EL (cell line): ENCODE results near the gene CSAG3.
"Not testable (repeated sequence)": the region's sequence is repeated elsewhere in the genome, so short reads cannot be mapped to it uniquely, and the experiment has no call there.

Experiments used
- DNase-seq: peaks from one replicate; pipeline ENCODE4 v3.0.0-alpha.2; 2016

Gene CSAG3

DNA sequence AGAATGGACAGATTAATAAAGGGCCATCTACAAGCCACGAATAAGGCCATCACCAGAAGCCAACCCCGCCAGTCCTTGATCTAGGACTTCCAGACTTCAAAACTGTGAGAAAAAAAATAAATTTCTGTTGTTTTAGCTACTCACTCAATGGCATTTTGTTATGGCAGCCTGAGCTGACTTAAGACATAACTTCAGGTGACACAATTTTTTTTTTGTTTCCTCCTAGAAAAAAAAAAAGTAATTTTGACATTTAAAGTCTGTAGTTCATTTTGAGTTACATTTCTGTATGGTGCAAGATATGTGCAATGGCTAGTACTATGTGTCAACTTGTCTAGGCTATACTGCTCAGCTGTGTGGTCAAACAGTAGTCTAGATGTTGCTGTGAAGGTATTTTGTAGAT lies at the start of gene CSAG3:
Gene CSAG3, plus strand, starts transcription at position 301 of the 400 bp plus-strand sequence.
- not testable (repeated sequence) for DNase-seq

DNA sequence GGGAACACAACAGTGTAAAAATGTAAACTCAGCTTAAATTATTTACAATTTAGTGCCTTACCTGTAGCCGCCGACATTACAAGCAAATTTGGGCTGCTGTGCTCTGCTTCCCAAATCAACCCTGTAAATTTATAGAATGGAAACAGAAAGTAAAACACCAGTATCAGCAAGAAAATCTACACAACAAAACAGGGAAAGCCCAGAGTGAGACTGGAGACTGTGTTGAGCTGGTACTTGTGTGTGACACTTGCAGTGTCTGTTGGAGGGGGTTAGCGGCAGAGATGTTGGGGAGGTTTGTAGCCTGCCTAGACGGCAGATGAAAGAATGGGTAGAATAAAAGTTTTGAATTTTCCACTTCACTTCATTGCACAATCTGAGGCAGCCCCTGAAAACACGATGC lies 45.8 kb upstream of the CSAG3 start:
- DNase-seq: not testable (repeated sequence)

DNA sequence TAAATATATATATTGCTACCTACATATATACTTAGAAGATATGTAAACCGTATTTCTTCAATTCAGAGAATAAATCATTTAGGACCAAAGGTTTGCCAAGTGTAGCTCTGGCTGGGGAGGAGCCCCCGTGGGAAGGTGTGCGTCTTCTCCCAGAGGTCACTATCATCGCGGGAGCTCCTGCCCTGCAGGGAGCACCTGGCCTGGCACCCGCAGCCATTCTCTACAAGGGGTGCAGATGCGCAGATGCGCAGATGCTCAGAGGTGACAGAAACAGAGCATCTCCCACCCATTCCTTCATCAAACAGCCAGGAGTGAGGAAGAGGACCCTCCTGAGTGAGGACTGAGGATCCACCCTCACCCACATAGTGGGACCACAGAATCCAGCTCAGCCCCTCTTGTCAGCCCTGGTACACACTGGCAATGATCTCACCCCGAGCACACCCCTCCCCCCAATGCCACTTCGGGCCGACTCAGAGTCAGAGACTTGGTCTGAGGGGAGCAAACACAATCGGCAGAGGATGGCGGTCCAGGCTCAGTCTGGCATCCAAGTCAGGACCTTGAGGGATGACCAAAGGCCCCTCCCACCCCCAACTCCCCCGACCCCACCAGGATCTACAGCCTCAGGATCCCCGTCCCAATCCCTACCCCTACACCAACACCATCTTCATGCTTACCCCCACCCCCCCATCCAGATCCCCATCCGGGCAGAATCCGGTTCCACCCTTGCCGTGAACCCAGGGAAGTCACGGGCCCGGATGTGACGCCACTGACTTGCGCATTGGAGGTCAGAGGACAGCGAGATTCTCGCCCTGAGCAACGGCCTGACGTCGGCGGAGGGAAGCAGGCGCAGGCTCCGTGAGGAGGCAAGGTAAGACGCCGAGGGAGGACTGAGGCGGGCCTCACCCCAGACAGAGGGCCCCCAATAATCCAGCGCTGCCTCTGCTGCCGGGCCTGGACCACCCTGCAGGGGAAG lies 44.9 kb upstream of the CSAG3 start, which contains the start of gene MAGEA2B:
Gene MAGEA2B, plus strand, starts transcription at position 814 of the 973 bp plus-strand sequence. CDS start 2,479 bp downstream, outside the sequence.
- not testable (repeated sequence) for DNase-seq

DNA sequence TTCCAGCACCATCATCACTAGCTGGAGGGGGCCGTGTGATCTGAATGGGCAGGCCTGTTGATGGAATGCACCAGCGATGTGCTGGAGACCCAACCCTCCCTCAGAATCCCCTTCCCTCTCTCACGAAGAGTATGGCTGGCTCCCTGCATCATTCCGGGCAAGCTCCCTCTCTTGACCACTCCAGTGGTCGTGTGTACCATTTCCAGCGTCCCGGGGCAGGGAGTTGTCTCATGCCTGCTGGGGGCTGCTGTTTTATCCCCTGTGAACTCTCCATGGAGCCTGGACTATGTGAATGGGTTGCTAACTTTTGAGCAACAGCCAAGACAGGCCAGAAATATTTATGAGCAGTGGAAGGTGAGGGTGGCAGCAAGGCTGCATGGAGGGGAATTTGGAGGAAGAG lies 33.6 kb upstream of the CSAG3 start:
- no peak for DNase-seq

DNA sequence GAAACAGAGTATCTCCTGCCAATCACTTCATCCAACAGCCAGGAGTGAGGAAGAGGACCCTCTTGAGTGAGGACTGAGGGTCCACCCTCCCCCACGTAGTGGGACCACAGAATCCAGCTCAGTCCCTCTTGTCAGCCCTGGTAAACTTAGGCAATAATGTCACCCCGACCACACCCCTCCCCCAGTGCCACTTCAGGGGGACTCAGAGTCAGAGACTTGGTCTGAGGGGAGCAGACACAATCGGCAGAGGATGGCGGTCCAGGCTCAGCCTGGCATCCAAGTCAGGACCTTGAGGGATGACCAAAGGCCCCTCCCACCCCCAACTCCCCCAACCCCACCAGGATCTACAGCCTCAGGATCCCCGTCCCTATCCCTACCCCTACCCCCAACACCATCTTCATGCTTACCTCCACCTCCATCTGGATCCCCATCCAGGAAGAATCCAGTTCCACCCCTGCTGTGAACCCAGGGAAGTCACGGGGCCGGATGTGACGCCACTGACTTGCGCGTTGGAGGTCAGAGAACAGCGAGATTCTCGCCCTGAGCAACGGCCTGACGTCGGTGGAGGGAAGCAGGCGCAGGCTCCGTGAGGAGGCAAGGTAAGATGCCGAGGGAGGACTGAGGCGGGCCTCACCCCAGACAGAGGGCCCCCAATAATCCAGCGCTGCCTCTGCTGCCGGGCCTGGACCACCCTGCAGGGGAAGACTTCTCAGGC lies 25.6 kb upstream of the CSAG3 start, which contains the start of the genes CSAG1 and MAGEA12:
Gene CSAG1, minus strand, starts transcription at position 461 of the 715 bp plus-strand sequence. CDS start 1,261 bp downstream, outside the sequence.
Gene MAGEA12, plus strand, starts transcription at position 497 of the 715 bp plus-strand sequence. CDS start 2,405 bp downstream, outside the sequence.
- DNase-seq: no peak

DNA sequence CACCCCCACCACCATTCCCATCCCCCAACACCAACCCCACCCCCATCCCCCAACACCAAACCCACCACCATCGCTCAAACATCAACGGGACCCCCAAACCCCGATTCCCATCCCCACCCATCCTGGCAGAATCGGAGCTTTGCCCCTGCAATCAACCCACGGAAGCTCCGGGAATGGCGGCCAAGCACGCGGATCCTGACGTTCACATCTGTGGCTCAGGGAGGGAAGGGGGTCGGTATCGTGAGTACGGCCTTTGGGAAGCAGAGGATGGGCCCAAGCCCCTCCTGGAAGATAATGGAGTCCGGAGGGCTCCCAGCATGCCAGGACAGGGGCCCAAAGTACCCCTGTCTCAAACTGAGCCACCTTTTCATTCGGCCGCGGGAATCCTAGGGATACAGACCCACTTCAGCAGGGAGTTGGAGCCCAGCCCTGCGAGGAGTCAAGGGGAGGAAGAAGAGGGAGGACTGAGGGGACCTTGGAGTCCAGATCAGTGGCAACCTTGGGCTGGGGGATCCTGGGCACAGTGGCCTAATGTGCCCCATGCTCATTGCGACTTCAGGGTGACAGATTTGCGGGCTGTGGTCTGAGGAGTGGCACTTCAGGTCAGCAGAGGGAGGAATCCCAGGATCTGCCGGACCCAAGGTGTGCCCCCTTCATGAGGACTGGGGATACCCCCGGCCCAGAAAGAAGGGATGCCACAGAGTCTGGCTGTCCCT lies 24.7 kb upstream of the CSAG3 start:
- DNase-seq: not testable (repeated sequence)

DNA sequence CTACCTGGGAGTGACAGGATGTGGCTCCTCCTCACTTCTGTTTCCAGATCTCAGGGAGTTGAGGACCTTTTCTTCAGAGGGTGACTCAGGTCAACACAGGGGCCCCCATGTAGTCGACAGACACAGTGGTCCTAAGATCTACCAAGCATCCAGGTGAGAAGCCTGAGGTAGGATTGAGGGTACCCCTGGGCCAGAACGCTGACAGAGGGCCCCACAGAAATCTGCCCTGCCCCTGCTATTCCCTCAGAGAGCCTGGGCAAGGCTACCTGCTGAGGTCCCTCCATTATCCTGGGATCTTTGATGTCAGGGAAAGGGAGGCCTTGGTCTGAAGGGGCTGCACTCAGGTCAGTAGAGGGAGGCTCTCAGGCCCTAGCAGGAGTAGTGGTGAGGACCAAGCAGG lies 23.9 kb upstream of the CSAG3 start:
- DNase-seq: no peak

DNA sequence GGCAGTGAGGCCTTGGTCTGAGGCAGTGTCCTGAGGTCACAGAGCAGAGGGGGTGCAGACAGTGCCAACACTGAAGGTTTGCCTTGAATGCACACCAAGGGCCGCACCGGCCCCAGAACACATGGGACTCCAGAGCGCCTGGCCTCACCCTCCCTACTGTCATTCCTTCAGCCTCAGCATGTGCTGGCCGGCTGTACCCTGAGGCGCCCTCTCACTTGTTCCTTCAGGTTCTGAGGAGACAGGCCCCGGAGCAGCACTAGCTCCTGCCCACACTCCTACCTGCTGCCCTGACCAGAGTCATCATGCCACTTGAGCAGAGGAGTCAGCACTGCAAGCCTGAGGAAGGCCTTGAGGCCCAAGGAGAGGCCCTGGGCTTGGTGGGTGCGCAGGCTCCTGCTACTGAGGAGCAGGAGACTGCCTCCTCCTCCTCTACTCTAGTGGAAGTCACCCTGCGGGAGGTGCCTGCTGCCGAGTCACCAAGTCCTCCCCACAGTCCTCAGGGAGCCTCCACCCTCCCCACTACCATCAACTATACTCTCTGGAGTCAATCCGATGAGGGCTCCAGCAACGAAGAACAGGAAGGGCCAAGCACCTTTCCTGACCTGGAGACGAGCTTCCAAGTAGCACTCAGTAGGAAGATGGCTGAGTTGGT lies 23.0 kb upstream of the CSAG3 start:
- no peak for DNase-seq

DNA sequence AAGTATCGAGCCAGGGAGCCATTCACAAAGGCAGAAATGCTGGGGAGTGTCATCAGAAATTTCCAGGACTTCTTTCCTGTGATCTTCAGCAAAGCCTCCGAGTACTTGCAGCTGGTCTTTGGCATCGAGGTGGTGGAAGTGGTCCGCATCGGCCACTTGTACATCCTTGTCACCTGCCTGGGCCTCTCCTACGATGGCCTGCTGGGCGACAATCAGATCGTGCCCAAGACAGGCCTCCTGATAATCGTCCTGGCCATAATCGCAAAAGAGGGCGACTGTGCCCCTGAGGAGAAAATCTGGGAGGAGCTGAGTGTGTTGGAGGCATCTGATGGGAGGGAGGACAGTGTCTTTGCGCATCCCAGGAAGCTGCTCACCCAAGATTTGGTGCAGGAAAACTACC lies 22.5 kb upstream of the CSAG3 start:
- DNase-seq: not testable (repeated sequence)

DNA sequence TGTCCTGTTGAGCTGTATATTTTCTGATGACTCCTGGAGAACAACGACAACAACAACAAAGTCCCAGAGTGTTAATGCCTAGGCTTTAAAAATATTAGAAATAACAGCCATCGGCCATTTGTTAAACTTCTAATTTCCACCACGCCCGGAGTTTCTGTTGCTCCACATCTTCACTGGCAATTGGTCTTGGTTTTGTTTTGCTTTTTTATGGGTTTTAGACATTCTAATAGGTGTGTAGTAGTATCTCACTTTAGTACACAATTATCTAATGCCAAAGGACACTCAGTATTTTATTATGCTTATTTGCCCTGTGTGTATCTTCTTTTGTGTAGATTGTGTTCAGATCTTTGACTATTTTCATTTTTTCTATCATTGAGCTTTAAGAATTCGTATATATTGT lies 20.5 kb upstream of the CSAG3 start:
- no peak for DNase-seq

DNA sequence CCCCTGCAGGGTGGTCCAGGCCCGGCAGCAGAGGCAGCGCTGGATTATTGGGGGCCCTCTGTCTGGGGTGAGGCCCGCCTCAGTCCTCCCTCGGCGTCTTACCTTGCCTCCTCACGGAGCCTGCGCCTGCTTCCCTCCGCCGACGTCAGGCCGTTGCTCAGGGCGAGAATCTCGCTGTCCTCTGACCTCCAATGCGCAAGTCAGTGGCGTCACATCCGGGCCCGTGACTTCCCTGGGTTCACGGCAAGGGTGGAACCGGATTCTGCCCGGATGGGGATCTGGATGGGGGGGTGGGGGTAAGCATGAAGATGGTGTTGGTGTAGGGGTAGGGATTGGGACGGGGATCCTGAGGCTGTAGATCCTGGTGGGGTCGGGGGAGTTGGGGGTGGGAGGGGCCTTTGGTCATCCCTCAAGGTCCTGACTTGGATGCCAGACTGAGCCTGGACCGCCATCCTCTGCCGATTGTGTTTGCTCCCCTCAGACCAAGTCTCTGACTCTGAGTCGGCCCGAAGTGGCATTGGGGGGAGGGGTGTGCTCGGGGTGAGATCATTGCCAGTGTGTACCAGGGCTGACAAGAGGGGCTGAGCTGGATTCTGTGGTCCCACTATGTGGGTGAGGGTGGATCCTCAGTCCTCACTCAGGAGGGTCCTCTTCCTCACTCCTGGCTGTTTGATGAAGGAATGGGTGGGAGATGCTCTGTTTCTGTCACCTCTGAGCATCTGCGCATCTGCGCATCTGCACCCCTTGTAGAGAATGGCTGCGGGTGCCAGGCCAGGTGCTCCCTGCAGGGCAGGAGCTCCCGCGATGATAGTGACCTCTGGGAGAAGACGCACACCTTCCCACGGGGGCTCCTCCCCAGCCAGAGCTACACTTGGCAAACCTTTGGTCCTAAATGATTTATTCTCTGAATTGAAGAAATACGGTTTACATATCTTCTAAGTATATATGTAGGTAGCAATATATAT lies 5.0 kb upstream of the CSAG3 start, which contains the start of gene MAGEA2:
Gene MAGEA2, minus strand, starts transcription at position 157 of the 965 bp plus-strand sequence. CDS start 2,479 bp downstream, outside the sequence.
- not testable (repeated sequence) for DNase-seq

DNA sequence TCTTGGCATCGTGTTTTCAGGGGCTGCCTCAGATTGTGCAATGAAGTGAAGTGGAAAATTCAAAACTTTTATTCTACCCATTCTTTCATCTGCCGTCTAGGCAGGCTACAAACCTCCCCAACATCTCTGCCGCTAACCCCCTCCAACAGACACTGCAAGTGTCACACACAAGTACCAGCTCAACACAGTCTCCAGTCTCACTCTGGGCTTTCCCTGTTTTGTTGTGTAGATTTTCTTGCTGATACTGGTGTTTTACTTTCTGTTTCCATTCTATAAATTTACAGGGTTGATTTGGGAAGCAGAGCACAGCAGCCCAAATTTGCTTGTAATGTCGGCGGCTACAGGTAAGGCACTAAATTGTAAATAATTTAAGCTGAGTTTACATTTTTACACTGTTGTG lies 4.1 kb upstream of the CSAG3 start:
- DNase-seq: not testable (repeated sequence)

DNA sequence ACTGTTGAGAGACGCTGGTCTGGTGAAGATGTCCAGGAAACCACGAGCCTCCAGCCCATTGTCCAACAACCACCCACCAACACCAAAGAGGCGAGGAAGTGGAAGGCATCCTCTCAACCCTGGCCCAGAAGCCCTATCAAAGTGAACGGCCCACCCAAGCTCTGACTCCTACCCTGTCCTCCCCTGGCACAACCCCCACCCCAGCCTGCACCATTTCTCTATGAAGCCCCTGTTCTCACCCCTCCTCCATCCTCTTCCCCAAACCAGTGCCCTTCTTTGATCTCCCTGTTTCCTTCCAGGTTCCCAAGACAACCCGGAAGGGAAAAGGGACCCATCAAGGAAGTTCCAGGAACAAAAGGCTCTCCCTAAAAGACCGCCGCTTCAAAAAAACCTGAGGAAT lies 526 bp downstream of the CSAG3 start:
- DNase-seq: not testable (repeated sequence)

DNA sequence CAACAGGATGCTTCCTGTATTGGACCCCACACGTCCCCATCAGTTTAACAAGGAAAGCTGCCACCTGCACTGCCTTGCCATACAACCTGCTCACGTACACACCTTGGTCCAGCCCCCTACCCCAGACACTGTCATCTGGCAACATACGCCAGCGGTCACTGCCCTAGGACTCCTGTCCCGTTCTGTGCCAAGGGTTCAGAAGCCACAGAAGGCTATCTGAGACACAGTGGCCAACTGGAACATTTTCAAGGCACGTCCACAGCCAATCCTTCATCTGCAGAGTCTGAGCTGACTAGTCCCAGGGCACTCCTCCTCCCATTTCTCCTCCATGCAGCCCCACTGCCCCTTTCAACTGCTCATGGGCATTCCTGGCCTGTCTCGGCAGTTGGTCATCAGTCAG lies 2.6 kb downstream of the CSAG3 start:
- DNase-seq: not testable (repeated sequence)

DNA sequence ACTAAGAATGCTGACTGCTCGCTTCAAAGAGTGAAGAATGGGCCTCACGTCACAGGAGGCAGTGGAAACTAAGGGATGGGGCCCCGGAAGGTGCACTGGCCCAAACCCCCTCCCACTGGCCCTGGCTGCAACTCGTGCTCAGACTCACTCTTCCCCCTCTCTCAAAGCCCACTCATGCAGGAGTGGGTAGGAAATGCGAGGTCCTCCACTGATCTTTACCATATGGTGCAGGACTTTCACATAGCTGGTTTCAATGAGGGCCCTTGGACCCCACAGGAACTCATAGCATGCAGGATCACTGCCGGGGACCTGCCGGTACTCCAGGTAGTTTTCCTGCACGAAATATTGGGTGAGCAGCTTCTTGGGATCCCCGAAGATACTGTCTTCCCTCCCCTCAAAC lies 7.5 kb downstream of the CSAG3 start:
- not testable (repeated sequence) for DNase-seq

DNA sequence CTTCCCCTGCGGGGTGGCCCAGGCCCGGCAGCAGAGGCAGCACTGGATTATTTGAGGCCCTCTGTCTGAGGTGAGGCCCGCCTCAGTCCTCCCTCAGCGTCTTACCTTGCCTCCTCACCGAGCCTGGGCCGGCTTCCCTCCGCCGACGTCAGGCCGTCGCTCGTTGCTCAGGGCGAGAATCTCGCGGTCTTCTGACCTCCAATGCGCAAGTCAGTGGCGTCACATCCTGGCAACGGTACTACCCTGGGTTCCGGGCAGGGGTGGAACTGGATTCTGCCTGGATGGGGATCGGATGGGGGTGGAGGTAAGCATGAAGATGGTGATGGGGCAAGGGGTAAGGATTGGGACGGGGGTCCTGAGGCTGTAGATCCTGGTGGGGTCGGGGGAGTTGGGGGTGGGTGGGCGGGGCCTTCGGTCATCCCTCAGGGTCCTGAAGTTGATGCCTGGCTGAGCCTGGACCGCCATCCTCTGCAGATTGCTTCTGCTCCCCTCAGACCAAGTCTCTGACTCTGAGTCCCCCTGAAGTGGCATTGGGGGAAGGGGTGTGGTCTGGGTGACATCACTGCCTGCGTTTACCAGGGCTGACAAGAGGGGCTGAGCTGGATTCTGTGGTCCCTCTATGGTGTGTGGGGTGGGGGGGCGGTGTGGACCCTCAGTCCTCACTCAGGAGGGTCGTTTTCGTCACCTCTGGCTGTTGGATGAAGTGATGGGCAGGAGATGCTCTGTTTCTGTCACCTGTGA lies 10.7 kb downstream of the CSAG3 start, which contains the start of gene MAGEA6:
Gene MAGEA6, minus strand, starts transcription at position 141 of the 741 bp plus-strand sequence. CDS start 2,039 bp downstream, outside the sequence.
- DNase-seq: not testable (repeated sequence)

DNA sequence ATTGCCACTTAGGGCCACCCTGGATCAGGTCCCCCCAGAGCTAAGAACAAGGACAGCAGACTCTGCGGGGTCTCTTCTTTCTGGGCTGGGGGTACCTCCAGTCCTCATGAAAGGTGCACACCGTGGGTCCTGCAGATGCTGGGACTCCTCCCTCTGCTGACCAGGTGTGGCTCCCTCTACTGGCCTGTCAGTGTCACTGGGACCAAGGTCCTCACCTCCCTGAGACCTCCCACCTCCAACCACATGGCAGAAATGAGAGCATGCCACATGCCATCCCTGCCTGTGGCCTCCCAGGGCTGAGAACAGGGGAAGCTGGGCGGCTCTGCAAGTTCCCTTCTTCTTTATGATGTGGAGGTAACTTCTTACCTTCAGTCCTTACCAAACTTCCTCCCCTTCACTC lies 28.0 kb downstream of the CSAG3 start:
- not testable (repeated sequence) for DNase-seq

DNA sequence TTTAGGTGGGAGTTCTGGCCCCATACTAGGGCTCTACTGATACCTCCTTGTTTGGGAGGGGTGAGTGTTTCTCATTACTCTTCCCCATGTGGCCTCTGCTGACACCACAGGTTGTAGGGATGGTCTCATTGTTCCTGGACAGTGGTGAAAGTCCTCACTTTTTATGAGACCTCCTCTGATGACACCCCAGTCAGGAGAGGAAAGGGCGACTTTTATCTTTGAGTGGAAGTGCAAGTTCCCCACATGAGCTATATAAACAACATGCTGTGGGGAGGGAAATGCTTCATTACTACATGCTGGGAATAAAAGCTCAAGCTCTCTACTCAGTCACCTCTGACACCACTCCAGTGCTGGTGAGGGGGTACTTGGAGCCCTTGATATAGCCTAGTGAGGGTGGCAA lies 39.9 kb downstream of the CSAG3 start:
- DNase-seq: no peak

DNA sequence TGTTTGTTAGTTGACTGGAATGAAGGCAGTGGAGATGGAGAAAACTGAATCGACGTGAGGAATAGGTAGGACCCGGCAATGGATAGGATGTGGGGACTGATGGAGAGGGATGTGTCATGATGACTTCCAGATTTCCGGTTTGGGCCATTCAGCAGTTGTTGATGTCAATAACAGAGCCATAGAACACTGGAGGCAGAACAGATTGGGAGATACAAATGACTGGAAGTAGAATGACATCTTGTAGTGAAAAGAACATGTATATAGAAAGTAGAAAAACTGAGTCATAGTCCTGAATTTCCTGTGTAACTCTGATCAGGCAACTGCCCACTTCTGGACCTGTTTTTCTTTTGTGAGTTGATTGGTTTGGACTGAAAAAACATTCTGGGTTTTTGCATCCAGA lies 47.0 kb downstream of the CSAG3 start:
- DNase-seq: no peak
